HepG2 (cell line): ENCODE measurements around the gene GZF1. TPM values are rescaled to one million over a fixed set of nuclear protein-coding genes. Genes with fewer than 3 reads are reported as not detected.
A peak's percentile ranks its signal among the peaks of the same experiment; 100 is the strongest.

Experiments used
- CEBPG ChIP-seq: IDR thresholded peaks from 2 replicates; pipeline ENCODE4 v1.6.1; 2016
- FIP1L1 ChIP-seq: fragments of 200-400 bp; formaldehyde crosslinking; IDR thresholded peaks from 2 replicates; pipeline ENCODE4 v1.6.1; 2018; ENCODE audit warnings: low read depth, mild to moderate bottlenecking, low read length, moderate library complexity, borderline replicate concordance; ENCODE audit not compliant: insufficient read depth
- FOXO1 ChIP-seq: sonication (generic); formaldehyde crosslinking; IDR thresholded peaks from 2 replicates; pipeline ENCODE4 v1.4.0; 2020; ENCODE audit warnings: missing genetic modification reagents
- GABPB1 ChIP-seq: IDR thresholded peaks from 2 replicates; pipeline ENCODE4 v1.6.1; 2016; ENCODE audit warnings: mild to moderate bottlenecking, missing genetic modification reagents, moderate library complexity, missing compliant biosample characterization
- KDM1A ChIP-seq: IDR thresholded peaks from 2 replicates; pipeline ENCODE4 v1.6.1; 2016; ENCODE audit warnings: missing compliant biosample characterization
- KLF15 ChIP-seq: sonication (generic); formaldehyde crosslinking; IDR thresholded peaks from 2 replicates; pipeline ENCODE4 v1.8.1; 2023; ENCODE audit warnings: borderline replicate concordance, mild to moderate bottlenecking, inconsistent platforms, missing genetic modification reagents, mixed read lengths
- MAZ ChIP-seq, 2 experiments: sonication (generic) in 1 of 2; formaldehyde crosslinking in 1 of 2; IDR thresholded peaks; 2 replicates each; pipeline versions ENCODE4 v1.5.0 to v1.6.1; 2012 to 2020; ENCODE audit warnings: low read depth in 2 of 2, mild to moderate bottlenecking in 2 of 2, borderline replicate concordance in 1 of 2, improper control_type of control experiment in 1 of 2, low read length in 1 of 2, missing genetic modification reagents in 1 of 2, moderate library complexity in 1 of 2
- MED1 ChIP-seq: sonication (generic); formaldehyde crosslinking; IDR thresholded peaks from 2 replicates; pipeline ENCODE4 v1.4.0; 2020; ENCODE audit warnings: missing genetic modification reagents
- NFE2 ChIP-seq: sonication (generic); formaldehyde crosslinking; IDR thresholded peaks from 2 replicates; pipeline ENCODE4 v1.4.0; 2020; ENCODE audit warnings: missing genetic modification reagents
- NR2F6 ChIP-seq, 2 experiments: IDR thresholded peaks; 2 replicates each; pipeline ENCODE4 v1.6.1; 2016; ENCODE audit warnings: antibody characterized with exemption in 1 of 2, mild to moderate bottlenecking in 1 of 2
- PATZ1 ChIP-seq: sonication (generic); formaldehyde crosslinking; IDR thresholded peaks from 2 replicates; pipeline ENCODE4 v1.4.0; 2020; ENCODE audit warnings: missing genetic modification reagents
- PPARG ChIP-seq: conservative IDR thresholded peaks from 2 replicates; pipeline ENCODE4 v1.6.1; 2016; ENCODE audit warnings: missing biosample characterization, missing genetic modification reagents
- SAFB2 ChIP-seq: sonication (generic); formaldehyde crosslinking; IDR thresholded peaks from 2 replicates; pipeline ENCODE4 v1.5.1; 2020; ENCODE audit warnings: missing genetic modification reagents, low read depth, mild to moderate bottlenecking, borderline replicate concordance
- ZFP36L2 ChIP-seq: sonication (generic); formaldehyde crosslinking; IDR thresholded peaks from 2 replicates; pipeline ENCODE4 v1.4.0; 2020; ENCODE audit warnings: missing genetic modification reagents
- ZFP90 ChIP-seq: sonication (generic); formaldehyde crosslinking; IDR thresholded peaks from 2 replicates; pipeline ENCODE4 v1.8.0; 2022; ENCODE audit warnings: missing genetic modification reagents, mild to moderate bottlenecking, inconsistent platforms, borderline replicate concordance
- ZGPAT ChIP-seq: IDR thresholded peaks from 2 replicates; pipeline ENCODE4 v1.6.1; 2016; ENCODE audit warnings: mild to moderate bottlenecking
- ZNF382 ChIP-seq: sonication (generic); formaldehyde crosslinking; IDR thresholded peaks from 2 replicates; pipeline ENCODE4 v1.5.0; 2020; ENCODE audit warnings: missing genetic modification reagents, mild to moderate bottlenecking, borderline replicate concordance
- ZNF605 ChIP-seq: sonication (generic); formaldehyde crosslinking; IDR thresholded peaks from 2 replicates; pipeline ENCODE4 v1.8.0; 2022; ENCODE audit warnings: mild to moderate bottlenecking, missing genetic modification reagents
- ZNF678 ChIP-seq: sonication (generic); formaldehyde crosslinking; IDR thresholded peaks from 2 replicates; pipeline ENCODE4 v1.4.0; 2020; ENCODE audit warnings: mild to moderate bottlenecking, missing genetic modification reagents
- ZNF75D ChIP-seq: sonication (generic); formaldehyde crosslinking; IDR thresholded peaks from 2 replicates; pipeline ENCODE4 v1.8.1; 2023; ENCODE audit warnings: missing genetic modification reagents, mild to moderate bottlenecking, borderline replicate concordance
- ZNF770 ChIP-seq: sonication (generic); formaldehyde crosslinking; IDR thresholded peaks from 2 replicates; pipeline ENCODE4 v1.5.0; 2020; ENCODE audit warnings: mild to moderate bottlenecking, missing genetic modification reagents
- ZSCAN9 ChIP-seq: IDR thresholded peaks from 2 replicates; pipeline ENCODE4 v1.6.1; 2016; ENCODE audit warnings: borderline replicate concordance
- polyA plus RNA-seq, 8 experiments: library from polyadenylated mRNA; depleted of rRNA in 3 of 8; stranded (reverse) in 7 of 8; unstranded in 1 of 8; fragments of >200 nt; fragmentation: Illumina TruSeq in 4 of 8; extraction: Trizol in 4 of 8; gene quantifications; 2 replicates each; pipeline versions ENCODE4 v1.2.1 to v1.2.3, GENCODE V29; 2011 to 2016; ENCODE audit warnings: low read depth in 4 of 8, missing spikeins in 1 of 8, mixed read lengths in 1 of 8; ENCODE audit not compliant: insufficient read depth in 1 of 8
- total RNA-seq, 5 experiments: library from RNA; depleted of rRNA; stranded (reverse); fragments of >200 nt; fragmentation: Illumina TruSeq; extraction: Trizol; gene quantifications; 2 replicates each; pipeline ENCODE4 v1.2.3, GENCODE V29; 2016; ENCODE audit warnings: low read depth in 1 of 5
- TF ChIP-seq, protein P1 (sequence below): sonication (generic); formaldehyde crosslinking; IDR thresholded peaks from 2 replicates; pipeline ENCODE4 v1.4.0; 2020; ENCODE audit warnings: missing genetic modification reagents

Gene GZF1
- total and polyA plus RNA-seq, 2 of the 13 experiments (the other 11 are each of a cell fraction or from before 2014, with no cell fraction given) = 16.9 to 26.0 TPM

GRCh38 chr20:23412026-23412425, 50.0 kb downstream of the GZF1 start (continued):
- TF ChIP-seq ZGPAT (CRISPR knock-in tag) (peak; percentile 60; the same call in 1 of the 2 replicates), ZSCAN9 (CRISPR knock-in tag) (peak; percentile 85; the same call in 1 of the 2 replicates), ZNF382 (CRISPR knock-in tag) (no peak), MED1 (CRISPR knock-in tag) (peak; percentile 45; the same call in 1 of the 2 replicates), KDM1A (CRISPR knock-in tag) (0 out of 2 replicates have a peak, but pooled peaks have one; percentile 28), GABPB1 (no peak), FOXO1 (CRISPR knock-in tag) (peak; percentile 57; the same call in 1 of the 2 replicates), PPARG (0 out of 2 replicates have a peak, but pooled peaks have one; percentile 20), NR2F6 (IDR thresholded peaks at IDR 0.05) (no peak), NR2F6 (CRISPR knock-in tag; IDR thresholded peaks at IDR 0.05) (peak; percentile 75), PATZ1 (CRISPR knock-in tag) (no peak), ZNF770 (CRISPR knock-in tag) (no peak), ZNF678 (CRISPR knock-in tag) (no peak), CEBPG (CRISPR knock-in tag) (peak; percentile 83), ZFP90 (CRISPR knock-in tag) (no peak), NFE2 (CRISPR knock-in tag) (no peak), ZNF605 (no peak), ZFP36L2 (no peak), ZNF75D (CRISPR knock-in tag) (no peak), SAFB2 (CRISPR knock-in tag) (no peak), FIP1L1 (no peak), KLF15 (CRISPR knock-in tag) (no peak), MAZ (IDR thresholded peaks at IDR 0.05; ENCODE audit: borderline replicate concordance, low read depth, low read length) (no peak), MAZ (CRISPR knock-in tag; IDR thresholded peaks at IDR 0.05; ENCODE audit: low read depth) (no peak)
- TF ChIP-seq, protein P1, sequence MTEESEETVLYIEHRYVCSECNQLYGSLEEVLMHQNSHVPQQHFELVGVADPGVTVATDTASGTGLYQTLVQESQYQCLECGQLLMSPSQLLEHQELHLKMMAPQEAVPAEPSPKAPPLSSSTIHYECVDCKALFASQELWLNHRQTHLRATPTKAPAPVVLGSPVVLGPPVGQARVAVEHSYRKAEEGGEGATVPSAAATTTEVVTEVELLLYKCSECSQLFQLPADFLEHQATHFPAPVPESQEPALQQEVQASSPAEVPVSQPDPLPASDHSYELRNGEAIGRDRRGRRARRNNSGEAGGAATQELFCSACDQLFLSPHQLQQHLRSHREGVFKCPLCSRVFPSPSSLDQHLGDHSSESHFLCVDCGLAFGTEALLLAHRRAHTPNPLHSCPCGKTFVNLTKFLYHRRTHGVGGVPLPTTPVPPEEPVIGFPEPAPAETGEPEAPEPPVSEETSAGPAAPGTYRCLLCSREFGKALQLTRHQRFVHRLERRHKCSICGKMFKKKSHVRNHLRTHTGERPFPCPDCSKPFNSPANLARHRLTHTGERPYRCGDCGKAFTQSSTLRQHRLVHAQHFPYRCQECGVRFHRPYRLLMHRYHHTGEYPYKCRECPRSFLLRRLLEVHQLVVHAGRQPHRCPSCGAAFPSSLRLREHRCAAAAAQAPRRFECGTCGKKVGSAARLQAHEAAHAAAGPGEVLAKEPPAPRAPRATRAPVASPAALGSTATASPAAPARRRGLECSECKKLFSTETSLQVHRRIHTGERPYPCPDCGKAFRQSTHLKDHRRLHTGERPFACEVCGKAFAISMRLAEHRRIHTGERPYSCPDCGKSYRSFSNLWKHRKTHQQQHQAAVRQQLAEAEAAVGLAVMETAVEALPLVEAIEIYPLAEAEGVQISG (CRISPR knock-in tag) = no peak
